ENCODE data around the gene RPL26. TPM values are rescaled to one million over a fixed set of nuclear protein-coding genes. Genes with fewer than 3 reads are reported as not detected.

The RPL26 gene
- total RNA-seq (1,000 to 10,000 TPM in 1 of 2 donors, 100 to 1,000 TPM in 1; 769 to 1,617 TPM), polyA plus RNA-seq (ENCODE audit: insufficient read depth, low read depth, low replicate concordance) (1,360 TPM)
- long read RNA-seq, donor 1, transcript RPL26-214 (4 exons, 528 nt), result major isoform, 1,606 of 2,127 reads
- long read RNA-seq, donor 1, transcript RPL26-204 (3 exons, 1,002 nt), result minor isoform, 42 of 2,127 reads
- long read RNA-seq, donor 1, transcript RPL26-203 (2 exons, 569 nt), result minor isoform, 25 of 2,127 reads
- long read RNA-seq, donor 1, transcript RPL26-202 (2 exons, 456 nt), result minor isoform, 49 of 2,127 reads
- long read RNA-seq, donor 1, partial matches to known transcripts, result 336 of 2,127 reads
- long read RNA-seq, donor 1, other reads (novel, unspliced or antisense), result 47 of 2,127 reads
- long read RNA-seq, donor 2, transcript RPL26-214 (4 exons, 528 nt), result major isoform, 819 of 1,231 reads
- long read RNA-seq, donor 2, transcript RPL26-203 (2 exons, 569 nt), result minor isoform, 11 of 1,231 reads
- long read RNA-seq, donor 2, transcript RPL26-204 (3 exons, 1,002 nt), result minor isoform, 24 of 1,231 reads
- long read RNA-seq, donor 2, transcript RPL26-202 (2 exons, 456 nt), result minor isoform, 88 of 1,231 reads
- long read RNA-seq, donor 2, partial matches to known transcripts, result 224 of 1,231 reads
- long read RNA-seq, donor 2, other reads (novel, unspliced or antisense), result 50 of 1,231 reads

DNA sequence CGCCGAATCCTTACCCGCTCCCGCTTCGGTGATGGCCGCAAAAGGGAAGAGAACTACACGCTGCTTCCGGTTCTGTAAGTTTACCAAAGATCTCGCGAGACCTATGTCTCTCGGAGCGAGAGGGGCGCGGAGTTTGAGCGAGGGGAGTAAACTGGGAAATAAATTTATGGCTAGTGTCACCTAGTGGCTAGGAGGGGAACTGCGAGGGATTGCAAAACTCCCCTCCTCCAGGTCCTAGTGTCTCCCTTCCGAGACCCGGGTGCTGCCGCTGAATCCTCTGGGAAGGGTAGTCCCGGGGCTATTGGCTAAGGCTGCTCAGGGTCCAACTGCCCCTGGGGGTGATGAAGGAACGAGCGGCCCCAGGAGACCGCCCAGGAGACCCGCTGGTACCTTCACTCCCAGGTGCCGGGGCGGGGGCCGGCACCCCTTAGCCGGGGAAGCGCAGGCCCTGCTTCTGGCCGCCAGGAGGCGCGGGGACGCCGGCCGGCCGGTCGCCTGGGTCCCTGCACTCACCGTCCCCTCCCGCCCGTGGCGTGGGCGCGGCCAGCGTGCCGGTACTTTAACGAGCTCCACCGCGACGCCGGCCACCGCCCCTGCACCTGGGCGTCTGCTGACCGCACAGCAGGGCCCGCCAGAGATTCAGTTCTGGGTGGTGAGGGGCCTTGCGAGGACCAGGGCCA is at the start of gene RPL26:
RPL26 (minus strand) TSS at position 51 of the 680 bp plus-strand sequence. CDS start 883 bp downstream, outside the sequence.
- Histone ChIP-seq H3K4me1 (peaks cover 17% of the 10 kb centered on the region), H3K36me3 (ENCODE audit: low read depth, missing control alignments) (no peaks in the 10 kb centered on the region), H3K9me3 (no peaks in the 10 kb centered on the region), H3K4me3 (peak within 1 kb of the TSS; percentile 69), H3K27ac (peak within 1 kb of the TSS; percentile 75 to 81), H3K27me3 (no peaks in the 10 kb centered on the region)
- DNase-seq, result peak; percentile 99
- WGBS, 2 donors, result 0% methylated on average over 24 to 25 of the region's 55 CpGs
- intact Hi-C loops (cut with DNase I; ENCODE audit: low total_unique reads), result no loop called here
- TF ChIP-seq, protein P1, sequence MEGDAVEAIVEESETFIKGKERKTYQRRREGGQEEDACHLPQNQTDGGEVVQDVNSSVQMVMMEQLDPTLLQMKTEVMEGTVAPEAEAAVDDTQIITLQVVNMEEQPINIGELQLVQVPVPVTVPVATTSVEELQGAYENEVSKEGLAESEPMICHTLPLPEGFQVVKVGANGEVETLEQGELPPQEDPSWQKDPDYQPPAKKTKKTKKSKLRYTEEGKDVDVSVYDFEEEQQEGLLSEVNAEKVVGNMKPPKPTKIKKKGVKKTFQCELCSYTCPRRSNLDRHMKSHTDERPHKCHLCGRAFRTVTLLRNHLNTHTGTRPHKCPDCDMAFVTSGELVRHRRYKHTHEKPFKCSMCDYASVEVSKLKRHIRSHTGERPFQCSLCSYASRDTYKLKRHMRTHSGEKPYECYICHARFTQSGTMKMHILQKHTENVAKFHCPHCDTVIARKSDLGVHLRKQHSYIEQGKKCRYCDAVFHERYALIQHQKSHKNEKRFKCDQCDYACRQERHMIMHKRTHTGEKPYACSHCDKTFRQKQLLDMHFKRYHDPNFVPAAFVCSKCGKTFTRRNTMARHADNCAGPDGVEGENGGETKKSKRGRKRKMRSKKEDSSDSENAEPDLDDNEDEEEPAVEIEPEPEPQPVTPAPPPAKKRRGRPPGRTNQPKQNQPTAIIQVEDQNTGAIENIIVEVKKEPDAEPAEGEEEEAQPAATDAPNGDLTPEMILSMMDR (IDR thresholded peaks at IDR 0.05), result peak; percentile 99 to 100 (median 99)
- TF ChIP-seq POLR2A (IDR thresholded peaks at IDR 0.05), result no peak

DNA sequence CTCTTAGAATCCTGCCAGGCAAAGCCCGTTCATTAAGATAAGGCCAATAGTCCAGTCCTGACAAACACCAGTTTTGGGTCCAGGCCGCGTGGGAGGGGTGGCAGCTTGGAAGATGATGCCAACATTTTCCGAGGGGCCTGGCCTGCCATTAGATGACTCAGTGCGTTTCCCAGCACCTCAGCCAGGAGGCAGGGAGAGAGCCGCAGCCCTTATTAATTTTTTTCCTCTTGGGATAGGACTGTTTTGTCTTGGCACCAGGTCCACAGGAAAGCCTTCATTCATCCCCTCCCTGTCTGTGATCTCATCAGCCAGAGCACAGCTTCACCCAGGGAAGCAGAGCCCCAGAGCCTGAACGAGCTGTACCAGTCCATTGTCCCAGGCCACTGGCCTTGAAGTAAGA is 48.0 kb upstream of the RPL26 start:
- TF ChIP-seq, protein P1 (IDR thresholded peaks at IDR 0.05), result no peak
- no peak for TF ChIP-seq POLR2A (IDR thresholded peaks at IDR 0.05)
- 67 to 71% methylated on average over 7 of the region's 7 CpGs for WGBS, 2 donors
- H3K9me3 ChIP-seq, result no peaks in the 10 kb centered on the region
- H3K27me3 ChIP-seq, result no peaks in the 10 kb centered on the region
- intact Hi-C loops (cut with DNase I; ENCODE audit: low total_unique reads), result no loop called here
- no peak overlapping the region for H3K4me3 ChIP-seq
- no peaks in the 10 kb centered on the region for H3K4me1 ChIP-seq
- H3K36me3 ChIP-seq (ENCODE audit: low read depth, missing control alignments), result no peaks in the 10 kb centered on the region
- H3K27ac ChIP-seq, result no peak overlapping the region
- no peak for DNase-seq

DNA sequence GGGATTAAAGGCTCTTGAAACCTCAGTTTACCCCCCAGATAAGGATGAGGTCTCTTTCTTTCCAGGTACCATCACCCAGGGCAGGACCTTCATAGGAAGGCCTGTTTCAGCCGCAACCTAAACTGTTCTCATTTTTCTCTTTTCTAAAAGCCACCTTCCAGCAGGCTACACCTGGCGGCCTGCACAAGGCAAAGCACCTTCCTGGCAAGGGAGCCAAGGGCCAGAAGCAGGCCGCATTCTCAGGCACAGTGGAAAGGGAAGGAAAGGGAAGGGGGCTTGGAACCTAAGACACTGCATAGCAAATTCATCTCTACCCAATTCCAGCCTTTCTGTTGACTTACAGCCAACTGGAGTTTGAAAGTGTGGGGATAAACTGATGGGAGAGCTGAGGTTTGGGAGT is 43.8 kb upstream of the RPL26 start:
- Histone ChIP-seq H3K9me3 (no peaks in the 10 kb centered on the region), H3K36me3 (ENCODE audit: low read depth, missing control alignments) (no peaks in the 10 kb centered on the region), H3K4me1 (no peaks in the 10 kb centered on the region), H3K27ac (no peak overlapping the region), H3K27me3 (no peaks in the 10 kb centered on the region), H3K4me3 (no peak overlapping the region)
- TF ChIP-seq POLR2A (IDR thresholded peaks at IDR 0.05), result no peak
- TF ChIP-seq, protein P1 (IDR thresholded peaks at IDR 0.05), result no peak
- intact Hi-C loops (cut with DNase I; ENCODE audit: low total_unique reads), result no loop called here
- DNase-seq, result no peak
- WGBS, 2 donors, result 90 to 96% methylated on average over 3 of the region's 3 CpGs

DNA sequence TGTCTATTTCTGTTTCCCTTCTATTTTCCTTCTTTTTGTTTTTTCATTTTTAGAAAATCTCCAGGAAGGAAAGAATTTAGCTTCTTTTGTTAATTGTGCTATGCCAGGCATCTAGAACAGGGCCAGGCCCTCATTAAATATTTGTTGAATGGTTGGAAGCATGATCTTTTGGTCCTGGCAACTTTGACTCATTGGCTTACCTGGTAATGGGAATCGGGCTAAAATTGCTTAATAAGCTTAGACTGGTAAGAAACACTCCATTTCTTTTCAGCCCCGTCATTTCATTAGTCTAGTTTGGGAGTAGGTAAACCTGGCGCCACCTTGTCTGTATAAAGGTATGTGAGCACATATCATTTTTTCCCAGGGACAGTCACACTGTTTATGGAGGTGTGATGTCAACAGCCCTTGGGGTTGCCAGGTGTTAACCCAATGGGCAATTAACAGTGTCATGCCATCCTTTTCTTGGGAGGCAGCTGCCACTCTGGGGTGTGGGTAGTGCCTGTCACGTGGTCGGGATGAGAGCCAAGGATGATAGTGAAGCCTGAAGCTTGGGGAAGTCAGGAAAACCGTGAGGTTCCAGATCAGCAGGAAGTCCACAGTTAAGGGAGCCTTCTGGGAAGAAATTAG is 43.2 kb upstream of the RPL26 start:
- no peak for DNase-seq
- Histone ChIP-seq H3K27me3 (no peaks in the 10 kb centered on the region), H3K9me3 (no peaks in the 10 kb centered on the region), H3K4me1 (no peaks in the 10 kb centered on the region), H3K27ac (no peak overlapping the region), H3K36me3 (ENCODE audit: low read depth, missing control alignments) (no peaks in the 10 kb centered on the region), H3K4me3 (no peak overlapping the region)
- TF ChIP-seq, protein P1 (IDR thresholded peaks at IDR 0.05), result no peak
- TF ChIP-seq POLR2A (IDR thresholded peaks at IDR 0.05), result no peak
- WGBS, 2 donors, result 59 to 62% methylated on average over 6 of the region's 6 CpGs
- intact Hi-C loops (cut with DNase I; ENCODE audit: low total_unique reads), result no loop called here

Measured in testis (tissue), 5 donors.